C1 segment of cervical spinal cord (tissue), 14 donors: ENCODE measurements around the gene S100A7A.
"Not testable (repeated sequence)": the region's sequence is repeated elsewhere in the genome, so short reads cannot be mapped to it uniquely, and the experiment has no call there.

Source experiments
- DNase-seq, 14 donors: peaks; one replicate each; lab custom pipeline; 2025; lab: John Stamatoyannopoulos, UW

S100A7A gene

GRCh38 chr1:153422450-153423068, 6.2 kb downstream of the S100A7A start:
- peak in 6 of 14 donors; percentile 1 to 50 (median 10) for DNase-seq

- DNase-seq = no peak
Measured at GRCh38 chr1:153426809-153427208, 10.5 kb downstream of the S100A7A start.

- no peak for DNase-seq
Measured at GRCh38 chr1:153428073-153428638, 11.8 kb downstream of the S100A7A start.

GRCh38 chr1:153428791-153429190, 12.5 kb downstream of the S100A7A start:
- DNase-seq = no peak

GRCh38 chr1:153429266-153430165, 13.2 kb downstream of the S100A7A start:
- DNase-seq = no peak

- DNase-seq = no peak
Measured at GRCh38 chr1:153430166-153430553, 13.8 kb downstream of the S100A7A start.

- DNase-seq = no peak
Measured at GRCh38 chr1:153430561-153430960, 14.2 kb downstream of the S100A7A start.

- DNase-seq = no peak
Measured at GRCh38 chr1:153431002-153431401, 14.7 kb downstream of the S100A7A start.

GRCh38 chr1:153431427-153431826, 15.1 kb downstream of the S100A7A start:
- DNase-seq = no peak

GRCh38 chr1:153431928-153432327, 15.6 kb downstream of the S100A7A start:
- no peak for DNase-seq

- DNase-seq = no peak
Measured at GRCh38 chr1:153432874-153433681, 16.8 kb downstream of the S100A7A start.

- DNase-seq = no peak
Measured at GRCh38 chr1:153434746-153435455, 18.6 kb downstream of the S100A7A start.

- DNase-seq = no peak
Measured at GRCh38 chr1:153437236-153437635, 20.9 kb downstream of the S100A7A start.

- DNase-seq = no peak
Measured at GRCh38 chr1:153438599-153438998, 22.3 kb downstream of the S100A7A start.

GRCh38 chr1:153439273-153439672, 23.0 kb downstream of the S100A7A start:
- no peak for DNase-seq

GRCh38 chr1:153441238-153441755, 25.0 kb downstream of the S100A7A start:
- DNase-seq = no peak

GRCh38 chr1:153443486-153443885, 27.2 kb downstream of the S100A7A start:
- DNase-seq = no peak

- no peak for DNase-seq
Measured at GRCh38 chr1:153444078-153444477, 27.8 kb downstream of the S100A7A start.

- no peak for DNase-seq
Measured at GRCh38 chr1:153447498-153448170, 31.3 kb downstream of the S100A7A start.

- DNase-seq = not testable (repeated sequence)
Measured at GRCh38 chr1:153448851-153449250, 32.5 kb downstream of the S100A7A start.
